ENCODE results near the gene GPR160. TPM values are rescaled to one million over a fixed set of nuclear protein-coding genes. Genes with fewer than 3 reads are reported as not detected.

Gene GPR160
- polyA plus RNA-seq, 4 donors = 48.6 to 358 (median 55.8) TPM

DNA sequence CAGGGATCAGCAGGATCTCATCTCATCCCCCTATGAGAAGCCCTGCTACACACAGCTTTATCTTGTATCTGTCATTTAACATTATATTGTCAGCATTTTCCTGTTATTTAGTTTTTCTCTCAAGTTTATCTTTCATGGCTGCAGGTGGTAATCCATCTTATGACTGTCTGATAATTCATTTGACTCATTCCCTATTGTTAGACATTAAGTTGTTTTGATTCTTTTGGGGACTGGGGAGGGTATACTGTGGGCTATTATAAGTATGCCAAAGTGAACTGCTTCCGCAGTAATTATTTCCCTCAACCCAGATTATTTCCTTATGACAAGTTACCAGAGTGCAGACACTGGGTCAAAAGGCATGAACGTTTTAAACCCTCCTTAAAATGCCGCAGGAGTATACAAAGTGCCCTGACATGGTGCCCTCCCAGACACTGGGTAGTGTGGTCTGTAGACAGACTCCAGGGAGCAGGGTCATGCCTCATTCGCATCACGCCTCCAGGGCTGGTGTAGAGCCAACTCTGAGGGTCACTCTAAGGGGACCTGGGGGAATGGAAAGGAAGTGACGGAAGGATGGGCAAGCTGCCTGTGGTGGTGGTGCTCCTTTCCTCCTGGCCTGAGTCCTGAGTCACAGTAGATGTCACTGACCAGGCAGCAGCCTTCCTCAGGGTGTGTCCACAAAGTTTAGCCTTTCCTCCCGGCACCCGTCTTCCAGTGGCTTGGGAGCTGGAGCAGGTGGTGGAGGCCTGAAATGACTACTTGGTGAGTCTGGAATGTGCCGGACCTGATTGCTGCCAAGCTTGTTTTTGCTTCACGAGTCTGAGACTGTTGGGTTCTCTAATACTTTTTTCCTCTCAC lies 11.6 kb downstream of the GPR160 start:
- Histone ChIP-seq H3K4me1 (ENCODE audit: control insufficient read depth in 3 of 3, insufficient read depth in 2 of 3, low read depth in 1 of 3, low read length in 2 of 3) (peaks cover 2 to 52% (median 5%) of the 10 kb centered on the region in 3 donors), H3K27ac (ENCODE audit: low read depth in 1 of 3, low read length in 2 of 3) (peak overlapping the region; percentile 74 to 88 (median 75)), H3K9me3 (ENCODE audit: control insufficient read depth in 2 of 2, insufficient read depth in 1 of 2, low read depth in 1 of 2, low read length in 1 of 2) (no peaks in the 10 kb centered on the region), H3K36me3 (ENCODE audit: control insufficient read depth in 3 of 3, insufficient read depth in 2 of 3, low read depth in 1 of 3, low read length in 3 of 3) (peaks cover 0 to 26% (median 0%) of the 10 kb centered on the region in 3 donors), H3K27me3 (ENCODE audit: control insufficient read depth in 3 of 3, insufficient read depth in 3 of 3, low read length in 3 of 3) (no peaks in the 10 kb centered on the region), H3K4me3 (ENCODE audit: low read depth in 1 of 3, low read length in 3 of 3) (no peak overlapping the region)
- FAIRE-seq (no peak), DNase-seq (peak; percentile 55 to 67)
- WGBS, 3 donors = 22 to 47% (median 39%) methylated on average over 10 of the region's 10 CpGs

DNA sequence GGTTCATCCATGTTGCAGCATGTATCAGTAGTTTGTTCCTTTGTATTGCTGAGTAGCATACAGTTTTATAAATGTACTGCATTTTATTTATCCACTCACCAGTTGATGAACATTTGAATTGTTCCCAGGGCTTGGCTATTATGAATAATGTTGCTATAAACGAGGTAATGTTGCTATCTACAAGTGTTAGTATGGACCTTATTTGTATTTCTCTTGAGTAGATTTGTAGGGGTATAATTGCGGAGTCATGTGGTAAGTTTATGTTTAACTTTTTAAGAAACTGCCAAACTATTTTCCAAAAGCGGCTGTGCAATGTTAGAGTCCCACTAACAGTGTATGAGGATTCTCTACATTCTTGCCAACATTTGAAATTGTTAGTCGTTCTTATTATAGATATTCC lies 13.0 kb downstream of the GPR160 start:
- Histone ChIP-seq H3K36me3 (ENCODE audit: control insufficient read depth in 3 of 3, insufficient read depth in 2 of 3, low read depth in 1 of 3, low read length in 3 of 3) (peaks cover 0 to 30% (median 0%) of the 10 kb centered on the region in 3 donors), H3K9me3 (ENCODE audit: control insufficient read depth in 2 of 2, insufficient read depth in 1 of 2, low read depth in 1 of 2, low read length in 1 of 2) (no peaks in the 10 kb centered on the region), H3K27me3 (ENCODE audit: control insufficient read depth in 3 of 3, insufficient read depth in 3 of 3, low read length in 3 of 3) (no peaks in the 10 kb centered on the region), H3K27ac (ENCODE audit: low read depth in 1 of 3, low read length in 2 of 3) (peak overlapping the region in 1 of 3 donors; percentile 32), H3K4me3 (ENCODE audit: low read depth in 1 of 3, low read length in 3 of 3) (no peak overlapping the region), H3K4me1 (ENCODE audit: control insufficient read depth in 3 of 3, insufficient read depth in 2 of 3, low read depth in 1 of 3, low read length in 2 of 3) (peaks cover 0 to 42% (median 5%) of the 10 kb centered on the region in 3 donors)
- no peak for FAIRE-seq
- peak in 1 of 2 donors; percentile 20 for DNase-seq
- 45 to 54% (median 52%) methylated on average over 4 of the region's 4 CpGs for WGBS, 3 donors

DNA sequence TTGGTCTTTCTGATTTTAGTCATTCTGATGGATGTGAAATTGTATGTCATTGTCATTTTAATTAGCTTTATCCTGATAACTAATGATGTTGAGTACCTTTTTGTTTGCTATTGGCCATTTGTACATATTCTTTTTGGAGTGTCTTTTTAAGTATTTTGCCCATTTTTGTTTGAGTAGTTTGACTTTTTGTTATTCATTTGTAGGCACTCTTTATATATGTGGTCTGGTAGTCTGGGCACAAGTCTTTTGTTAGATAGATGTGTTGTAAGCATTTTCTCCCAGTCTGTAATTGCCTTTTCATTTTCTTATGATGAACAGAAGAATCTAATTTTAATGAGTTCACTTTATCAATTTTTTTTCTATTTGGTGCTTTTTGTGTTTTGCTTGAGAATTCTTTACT lies 14.6 kb downstream of the GPR160 start:
- Histone ChIP-seq H3K4me1 (ENCODE audit: control insufficient read depth in 3 of 3, insufficient read depth in 2 of 3, low read depth in 1 of 3, low read length in 2 of 3) (peaks cover 0 to 28% (median 3%) of the 10 kb centered on the region in 3 donors), H3K27ac (ENCODE audit: low read depth in 1 of 3, low read length in 2 of 3) (no peak overlapping the region), H3K36me3 (ENCODE audit: control insufficient read depth in 3 of 3, insufficient read depth in 2 of 3, low read depth in 1 of 3, low read length in 3 of 3) (peaks cover 0 to 26% (median 0%) of the 10 kb centered on the region in 3 donors), H3K9me3 (ENCODE audit: control insufficient read depth in 2 of 2, insufficient read depth in 1 of 2, low read depth in 1 of 2, low read length in 1 of 2) (no peaks in the 10 kb centered on the region), H3K4me3 (ENCODE audit: low read depth in 1 of 3, low read length in 3 of 3) (no peak overlapping the region), H3K27me3 (ENCODE audit: control insufficient read depth in 3 of 3, insufficient read depth in 3 of 3, low read length in 3 of 3) (no peaks in the 10 kb centered on the region)
- FAIRE-seq (no peak), DNase-seq (no peak)

DNA sequence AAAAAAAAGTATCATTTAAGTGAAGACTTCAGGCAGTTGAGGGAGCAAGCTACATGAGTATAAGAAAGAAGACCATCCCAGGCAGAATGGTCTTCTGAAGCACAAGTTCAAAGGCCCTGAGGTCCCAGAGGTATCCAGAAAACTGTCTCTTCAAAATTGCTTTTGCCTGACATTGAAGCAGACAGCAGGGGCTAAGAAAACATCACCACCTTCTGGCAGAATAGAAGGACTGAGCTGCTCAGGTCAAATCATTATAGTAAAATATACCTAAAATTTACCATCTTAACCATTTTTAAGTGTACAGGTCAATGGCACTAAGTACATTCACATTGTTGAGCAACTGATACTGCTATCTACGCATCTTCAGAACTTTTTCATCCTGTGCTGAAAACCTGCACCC lies 16.4 kb downstream of the GPR160 start:
- no peaks in the 10 kb centered on the region for H3K27me3 ChIP-seq (ENCODE audit: control insufficient read depth in 3 of 3, insufficient read depth in 3 of 3, low read length in 3 of 3)
- H3K9me3 ChIP-seq (ENCODE audit: control insufficient read depth in 2 of 2, insufficient read depth in 1 of 2, low read depth in 1 of 2, low read length in 1 of 2) = no peaks in the 10 kb centered on the region
- peaks cover 0 to 24% (median 0%) of the 10 kb centered on the region in 3 donors for H3K36me3 ChIP-seq (ENCODE audit: control insufficient read depth in 3 of 3, insufficient read depth in 2 of 3, low read depth in 1 of 3, low read length in 3 of 3)
- 89 to 94% (median 91%) methylated on average over 1 of the region's 1 CpG for WGBS, 3 donors
- peak in 1 of 2 donors; percentile 21 for DNase-seq
- H3K4me1 ChIP-seq (ENCODE audit: control insufficient read depth in 3 of 3, insufficient read depth in 2 of 3, low read depth in 1 of 3, low read length in 2 of 3) = peaks cover 0 to 15% (median 5%) of the 10 kb centered on the region in 3 donors
- H3K4me3 ChIP-seq (ENCODE audit: low read depth in 1 of 3, low read length in 3 of 3) = no peak overlapping the region
- no peak for FAIRE-seq
- H3K27ac ChIP-seq (ENCODE audit: low read depth in 1 of 3, low read length in 2 of 3) = no peak overlapping the region

GRCh38 chr3:170055209-170055608 lies 17.4 kb downstream of the GPR160 start:
- no peak for FAIRE-seq

GRCh38 chr3:170056710-170057454 lies 19.1 kb downstream of the GPR160 start:
- peaks cover 0 to 4% (median 4%) of the 10 kb centered on the region in 3 donors for H3K4me1 ChIP-seq (ENCODE audit: control insufficient read depth in 3 of 3, insufficient read depth in 2 of 3, low read depth in 1 of 3, low read length in 2 of 3)
- DNase-seq = no peak
- H3K27ac ChIP-seq (ENCODE audit: low read depth in 1 of 3, low read length in 2 of 3) = no peak overlapping the region
- WGBS, 3 donors = 73 to 78% (median 77%) methylated on average over 3 of the region's 3 CpGs
- H3K36me3 ChIP-seq (ENCODE audit: control insufficient read depth in 3 of 3, insufficient read depth in 2 of 3, low read depth in 1 of 3, low read length in 3 of 3) = peaks cover 0 to 27% (median 0%) of the 10 kb centered on the region in 3 donors
- H3K9me3 ChIP-seq (ENCODE audit: control insufficient read depth in 2 of 2, insufficient read depth in 1 of 2, low read depth in 1 of 2, low read length in 1 of 2) = no peaks in the 10 kb centered on the region
- H3K4me3 ChIP-seq (ENCODE audit: low read depth in 1 of 3, low read length in 3 of 3) = no peak overlapping the region
- H3K27me3 ChIP-seq (ENCODE audit: control insufficient read depth in 3 of 3, insufficient read depth in 3 of 3, low read length in 3 of 3) = no peaks in the 10 kb centered on the region
- no peak for FAIRE-seq

More at GRCh38 chr3:170055209-170055608, 17.4 kb downstream of the GPR160 start:
- DNase-seq = no peak
- H3K9me3 ChIP-seq (ENCODE audit: control insufficient read depth in 2 of 2, insufficient read depth in 1 of 2, low read depth in 1 of 2, low read length in 1 of 2) = no peaks in the 10 kb centered on the region
- H3K4me1 ChIP-seq (ENCODE audit: control insufficient read depth in 3 of 3, insufficient read depth in 2 of 3, low read depth in 1 of 3, low read length in 2 of 3) = peaks cover 0 to 7% (median 4%) of the 10 kb centered on the region in 3 donors
- no peak overlapping the region for H3K27ac ChIP-seq (ENCODE audit: low read depth in 1 of 3, low read length in 2 of 3)
- WGBS, 3 donors = 68 to 78% (median 76%) methylated on average over 5 of the region's 5 CpGs
- H3K4me3 ChIP-seq (ENCODE audit: low read depth in 1 of 3, low read length in 3 of 3) = no peak overlapping the region
- peaks cover 0 to 22% (median 0%) of the 10 kb centered on the region in 3 donors for H3K36me3 ChIP-seq (ENCODE audit: control insufficient read depth in 3 of 3, insufficient read depth in 2 of 3, low read depth in 1 of 3, low read length in 3 of 3)
- H3K27me3 ChIP-seq (ENCODE audit: control insufficient read depth in 3 of 3, insufficient read depth in 3 of 3, low read length in 3 of 3) = no peaks in the 10 kb centered on the region

- FAIRE-seq = no peak
Observed at GRCh38 chr3:170057550-170057949, 19.8 kb downstream of the GPR160 start.

GRCh38 chr3:170058127-170058526 lies 20.3 kb downstream of the GPR160 start:
- FAIRE-seq = no peak
- Histone ChIP-seq H3K4me1 (ENCODE audit: control insufficient read depth in 3 of 3, insufficient read depth in 2 of 3, low read depth in 1 of 3, low read length in 2 of 3) (peaks cover 0 to 4% (median 4%) of the 10 kb centered on the region in 3 donors), H3K9me3 (ENCODE audit: control insufficient read depth in 2 of 2, insufficient read depth in 1 of 2, low read depth in 1 of 2, low read length in 1 of 2) (no peaks in the 10 kb centered on the region), H3K36me3 (ENCODE audit: control insufficient read depth in 3 of 3, insufficient read depth in 2 of 3, low read depth in 1 of 3, low read length in 3 of 3) (peaks cover 0 to 37% (median 0%) of the 10 kb centered on the region in 3 donors), H3K27ac (ENCODE audit: low read depth in 1 of 3, low read length in 2 of 3) (peak overlapping the region in 1 of 3 donors; percentile 70), H3K27me3 (ENCODE audit: control insufficient read depth in 3 of 3, insufficient read depth in 3 of 3, low read length in 3 of 3) (no peaks in the 10 kb centered on the region), H3K4me3 (ENCODE audit: low read depth in 1 of 3, low read length in 3 of 3) (no peak overlapping the region)
- no peak for DNase-seq
- 66 to 73% (median 66%) methylated on average over 6 of the region's 6 CpGs for WGBS, 3 donors

More at GRCh38 chr3:170057550-170057949, 19.8 kb downstream of the GPR160 start:
- H3K4me1 ChIP-seq (ENCODE audit: control insufficient read depth in 3 of 3, insufficient read depth in 2 of 3, low read depth in 1 of 3, low read length in 2 of 3) = peaks cover 0 to 4% (median 4%) of the 10 kb centered on the region in 3 donors
- no peaks in the 10 kb centered on the region for H3K27me3 ChIP-seq (ENCODE audit: control insufficient read depth in 3 of 3, insufficient read depth in 3 of 3, low read length in 3 of 3)
- H3K4me3 ChIP-seq (ENCODE audit: low read depth in 1 of 3, low read length in 3 of 3) = no peak overlapping the region
- H3K36me3 ChIP-seq (ENCODE audit: control insufficient read depth in 3 of 3, insufficient read depth in 2 of 3, low read depth in 1 of 3, low read length in 3 of 3) = peaks cover 0 to 31% (median 0%) of the 10 kb centered on the region in 3 donors
- H3K27ac ChIP-seq (ENCODE audit: low read depth in 1 of 3, low read length in 2 of 3) = no peak overlapping the region
- WGBS, 3 donors = 23 to 57% (median 26%) methylated on average over 3 of the region's 3 CpGs
- no peak for DNase-seq
- no peaks in the 10 kb centered on the region for H3K9me3 ChIP-seq (ENCODE audit: control insufficient read depth in 2 of 2, insufficient read depth in 1 of 2, low read depth in 1 of 2, low read length in 1 of 2)

Measured in small intestine (tissue), 7 donors.